Measurements from ENCODE around the gene NAT16. TPM values are rescaled to one million over a fixed set of nuclear protein-coding genes. Genes with fewer than 3 reads are reported as not detected.
"Not testable (repeated sequence)": the region's sequence is repeated elsewhere in the genome, so short reads cannot be mapped to it uniquely, and the experiment has no call there.

NAT16 gene
- total RNA-seq, 1 donor from 2014 or later = 0.70 TPM

- Mint-ChIP-seq H3K4me1 (peaks cover 39% of the 10 kb centered on the region), H3K9me3 (no peaks in the 10 kb centered on the region), H3K36me3 (ENCODE audit: low read depth) (no peaks in the 10 kb centered on the region), H3K4me3 (no peak overlapping the region), H3K27ac (ENCODE audit: unreplicated experiment) (no peak overlapping the region), H3K27me3 (ENCODE audit: low read depth) (peaks cover 4% of the 10 kb centered on the region)
- TF ChIP-seq CTCF (conservative IDR thresholded peaks at IDR 0.05) = no peak
- no peak for DNase-seq (ENCODE audit: low read depth, low spot score)
These were observed 42.4 kb downstream of the NAT16 start for GRCh38 chr7:101137651-101138212.

- no peak for DNase-seq (ENCODE audit: low read depth, low spot score)
- peaks cover 29% of the 10 kb centered on the region for H3K4me1 Mint-ChIP-seq
- no peaks in the 10 kb centered on the region for H3K9me3 Mint-ChIP-seq
- H3K36me3 Mint-ChIP-seq (ENCODE audit: low read depth) = no peaks in the 10 kb centered on the region
- no peak for TF ChIP-seq CTCF (conservative IDR thresholded peaks at IDR 0.05)
- H3K4me3 Mint-ChIP-seq = no peak overlapping the region
- no peak overlapping the region for H3K27ac Mint-ChIP-seq (ENCODE audit: unreplicated experiment)
- H3K27me3 Mint-ChIP-seq (ENCODE audit: low read depth) = peaks cover 4% of the 10 kb centered on the region
These were observed 45.6 kb downstream of the NAT16 start for GRCh38 chr7:101134399-101134980.

GRCh38 chr7:101133621-101134398 lies 46.3 kb downstream of the NAT16 start:
- Mint-ChIP-seq H3K4me3 (no peak overlapping the region), H3K27ac (ENCODE audit: unreplicated experiment) (no peak overlapping the region), H3K27me3 (ENCODE audit: low read depth) (peaks cover 4% of the 10 kb centered on the region), H3K9me3 (no peaks in the 10 kb centered on the region), H3K36me3 (ENCODE audit: low read depth) (no peaks in the 10 kb centered on the region), H3K4me1 (peaks cover 26% of the 10 kb centered on the region)
- no peak for TF ChIP-seq CTCF (conservative IDR thresholded peaks at IDR 0.05)
- no peak for DNase-seq (ENCODE audit: low read depth, low spot score)

GRCh38 chr7:101132626-101133600 lies 47.2 kb downstream of the NAT16 start:
- not testable (repeated sequence) for DNase-seq (ENCODE audit: low read depth, low spot score)

GRCh38 chr7:101129603-101130117 lies 50.4 kb downstream of the NAT16 start:
- Mint-ChIP-seq H3K27ac (ENCODE audit: unreplicated experiment) (no peak overlapping the region), H3K9me3 (no peaks in the 10 kb centered on the region), H3K4me3 (no peak overlapping the region), H3K27me3 (ENCODE audit: low read depth) (peaks cover 8% of the 10 kb centered on the region), H3K36me3 (ENCODE audit: low read depth) (no peaks in the 10 kb centered on the region), H3K4me1 (peaks cover 36% of the 10 kb centered on the region)
- no peak for TF ChIP-seq CTCF (conservative IDR thresholded peaks at IDR 0.05)
- DNase-seq (ENCODE audit: low read depth, low spot score) = no peak

More at GRCh38 chr7:101132626-101133600, 47.2 kb downstream of the NAT16 start:
- H3K36me3 Mint-ChIP-seq (ENCODE audit: low read depth); H3K9me3 Mint-ChIP-seq; H3K27me3 Mint-ChIP-seq (ENCODE audit: low read depth); H3K27ac Mint-ChIP-seq (ENCODE audit: unreplicated experiment); H3K4me3 Mint-ChIP-seq: not testable (repeated sequence)
- peaks cover 17% of the 10 kb centered on the region for H3K4me1 Mint-ChIP-seq

Measured in neural crest cell (in vitro differentiated cells).